Lower leg skin (tissue), 3 donors: ENCODE data around the gene IMMP1L.

Source experiments
- POLR2A ChIP-seq, 2 donors: fragments of 450-650 bp; IDR thresholded peaks; one replicate each; pipeline ENCODE4 v1.6.1; 2016 to 2017; ENCODE audit warnings: antibody characterized with exemption in 2 of 2, mild to moderate bottlenecking in 1 of 2, moderate library complexity in 1 of 2
- TF ChIP-seq, protein P1 (sequence below), 3 donors: fragments of 450-650 bp; IDR thresholded peaks; one replicate each; pipeline ENCODE4 v1.5.1; 2016; ENCODE audit warnings: antibody characterized with exemption in 3 of 3, mild to moderate bottlenecking in 3 of 3, moderate library complexity in 2 of 3

DNA sequence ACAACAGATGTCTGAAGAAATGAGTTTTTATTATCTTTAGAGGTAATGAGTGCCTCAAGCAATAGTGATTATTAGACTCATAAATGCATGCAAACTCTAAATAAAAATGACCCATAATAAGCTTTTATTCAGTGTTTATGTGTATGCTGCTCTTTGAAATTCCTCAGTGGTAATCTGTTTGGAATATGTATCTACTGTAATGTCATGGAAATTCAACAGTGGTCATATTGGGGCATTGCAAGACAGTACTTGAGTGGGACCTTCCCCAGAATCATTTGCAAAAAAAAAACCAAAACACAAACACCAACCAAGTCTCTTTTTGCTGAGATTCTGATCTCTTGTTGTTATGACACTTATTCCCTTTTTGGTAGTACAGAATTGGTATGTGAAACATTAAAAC, 104.8 kb downstream of the IMMP1L start:
- TF ChIP-seq POLR2A (IDR thresholded peaks at IDR 0.05), result no peak
- TF ChIP-seq, protein P1, sequence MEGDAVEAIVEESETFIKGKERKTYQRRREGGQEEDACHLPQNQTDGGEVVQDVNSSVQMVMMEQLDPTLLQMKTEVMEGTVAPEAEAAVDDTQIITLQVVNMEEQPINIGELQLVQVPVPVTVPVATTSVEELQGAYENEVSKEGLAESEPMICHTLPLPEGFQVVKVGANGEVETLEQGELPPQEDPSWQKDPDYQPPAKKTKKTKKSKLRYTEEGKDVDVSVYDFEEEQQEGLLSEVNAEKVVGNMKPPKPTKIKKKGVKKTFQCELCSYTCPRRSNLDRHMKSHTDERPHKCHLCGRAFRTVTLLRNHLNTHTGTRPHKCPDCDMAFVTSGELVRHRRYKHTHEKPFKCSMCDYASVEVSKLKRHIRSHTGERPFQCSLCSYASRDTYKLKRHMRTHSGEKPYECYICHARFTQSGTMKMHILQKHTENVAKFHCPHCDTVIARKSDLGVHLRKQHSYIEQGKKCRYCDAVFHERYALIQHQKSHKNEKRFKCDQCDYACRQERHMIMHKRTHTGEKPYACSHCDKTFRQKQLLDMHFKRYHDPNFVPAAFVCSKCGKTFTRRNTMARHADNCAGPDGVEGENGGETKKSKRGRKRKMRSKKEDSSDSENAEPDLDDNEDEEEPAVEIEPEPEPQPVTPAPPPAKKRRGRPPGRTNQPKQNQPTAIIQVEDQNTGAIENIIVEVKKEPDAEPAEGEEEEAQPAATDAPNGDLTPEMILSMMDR (IDR thresholded peaks at IDR 0.05), result no peak
